ENCODE measurements around the gene CD7. TPM values are rescaled to one million over a fixed set of nuclear protein-coding genes. Genes with fewer than 3 reads are reported as not detected.

CD7 gene
- total and polyA plus RNA-seq, 9 of the 15 experiments (the other 6 are each of a cell fraction or from before 2014, with no cell fraction given), result 0.21 to 0.35 TPM; not detected in 7

DNA sequence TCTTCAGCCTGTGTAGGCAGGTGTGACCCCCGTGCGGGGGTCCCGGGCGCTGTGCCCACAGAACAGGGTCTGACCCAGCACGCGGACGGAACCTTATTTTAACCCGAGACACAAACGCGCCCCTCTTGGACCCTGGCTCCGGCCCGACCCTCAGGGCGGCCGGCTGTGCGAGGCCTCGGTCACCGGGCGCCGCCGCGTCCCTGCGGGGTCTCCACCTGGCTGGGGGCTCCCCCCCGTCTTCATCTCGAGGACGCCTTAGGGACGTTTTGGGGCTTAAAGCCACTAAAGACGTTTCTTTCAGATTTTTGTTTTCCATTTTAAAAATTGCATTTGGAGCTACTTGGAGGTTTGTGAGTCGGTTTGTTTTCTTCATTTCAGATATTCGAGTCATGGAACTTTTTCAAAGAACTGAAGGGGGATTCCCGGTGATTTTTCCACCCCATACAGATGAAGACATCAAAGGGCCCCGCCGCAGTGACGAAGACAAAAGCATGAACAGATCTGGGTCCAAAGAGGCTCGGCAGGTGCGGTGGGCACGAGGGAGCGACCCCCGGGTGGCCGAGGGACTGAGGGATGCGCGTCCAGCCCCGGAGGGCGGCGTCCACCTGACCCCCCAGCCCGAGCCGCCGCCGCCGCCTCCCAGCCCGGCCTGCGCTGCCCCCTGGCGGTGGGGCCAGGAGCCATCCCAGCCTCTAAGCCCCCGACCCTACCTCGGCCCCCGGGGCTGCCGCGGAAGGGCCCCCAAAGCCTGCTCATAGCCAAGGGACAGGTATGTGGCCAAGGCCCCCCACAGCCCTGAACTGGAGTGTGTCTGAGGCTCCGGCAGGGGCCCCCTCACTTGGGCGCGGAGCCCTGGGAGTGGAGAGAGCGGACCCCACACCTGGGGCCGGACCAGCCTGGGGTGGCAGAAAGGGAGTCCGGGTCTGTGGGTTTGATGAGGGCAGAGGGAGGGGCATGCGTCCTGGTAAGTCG, 3.8 kb upstream of the CD7 start (continued):
- TF ChIP-seq, protein P1, sequence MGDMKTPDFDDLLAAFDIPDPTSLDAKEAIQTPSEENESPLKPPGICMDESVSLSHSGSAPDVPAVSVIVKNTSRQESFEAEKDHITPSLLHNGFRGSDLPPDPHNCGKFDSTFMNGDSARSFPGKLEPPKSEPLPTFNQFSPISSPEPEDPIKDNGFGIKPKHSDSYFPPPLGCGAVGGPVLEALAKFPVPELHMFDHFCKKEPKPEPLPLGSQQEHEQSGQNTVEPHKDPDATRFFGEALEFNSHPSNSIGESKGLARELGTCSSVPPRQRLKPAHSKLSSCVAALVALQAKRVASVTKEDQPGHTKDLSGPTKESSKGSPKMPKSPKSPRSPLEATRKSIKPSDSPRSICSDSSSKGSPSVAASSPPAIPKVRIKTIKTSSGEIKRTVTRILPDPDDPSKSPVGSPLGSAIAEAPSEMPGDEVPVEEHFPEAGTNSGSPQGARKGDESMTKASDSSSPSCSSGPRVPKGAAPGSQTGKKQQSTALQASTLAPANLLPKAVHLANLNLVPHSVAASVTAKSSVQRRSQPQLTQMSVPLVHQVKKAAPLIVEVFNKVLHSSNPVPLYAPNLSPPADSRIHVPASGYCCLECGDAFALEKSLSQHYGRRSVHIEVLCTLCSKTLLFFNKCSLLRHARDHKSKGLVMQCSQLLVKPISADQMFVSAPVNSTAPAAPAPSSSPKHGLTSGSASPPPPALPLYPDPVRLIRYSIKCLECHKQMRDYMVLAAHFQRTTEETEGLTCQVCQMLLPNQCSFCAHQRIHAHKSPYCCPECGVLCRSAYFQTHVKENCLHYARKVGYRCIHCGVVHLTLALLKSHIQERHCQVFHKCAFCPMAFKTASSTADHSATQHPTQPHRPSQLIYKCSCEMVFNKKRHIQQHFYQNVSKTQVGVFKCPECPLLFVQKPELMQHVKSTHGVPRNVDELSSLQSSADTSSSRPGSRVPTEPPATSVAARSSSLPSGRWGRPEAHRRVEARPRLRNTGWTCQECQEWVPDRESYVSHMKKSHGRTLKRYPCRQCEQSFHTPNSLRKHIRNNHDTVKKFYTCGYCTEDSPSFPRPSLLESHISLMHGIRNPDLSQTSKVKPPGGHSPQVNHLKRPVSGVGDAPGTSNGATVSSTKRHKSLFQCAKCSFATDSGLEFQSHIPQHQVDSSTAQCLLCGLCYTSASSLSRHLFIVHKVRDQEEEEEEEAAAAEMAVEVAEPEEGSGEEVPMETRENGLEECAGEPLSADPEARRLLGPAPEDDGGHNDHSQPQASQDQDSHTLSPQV (IDR thresholded peaks at IDR 0.05), result peak; percentile 50; the same call in 1 of the 2 replicates
- TF ChIP-seq POLR2A (conservative IDR thresholded peaks at IDR 0.05) (no peak), YBX1 (IDR thresholded peaks at IDR 0.05) (no peak), CREBBP (IDR thresholded peaks at IDR 0.05; ENCODE audit: low read depth, low read length) (no peak), ZNF3 (CRISPR knock-in tag; IDR thresholded peaks at IDR 0.05) (no peak), CBFA2T3 (IDR thresholded peaks at IDR 0.05) (no peak), ILF3 (IDR thresholded peaks at IDR 0.05; ENCODE audit: borderline replicate concordance) (no peak), MXD1 (CRISPR knock-in tag; IDR thresholded peaks at IDR 0.05; ENCODE audit: borderline replicate concordance, poor library complexity, severe bottlenecking) (no peak), PHF20 (IDR thresholded peaks at IDR 0.05; ENCODE audit: partially characterized antibody) (no peak), HMGN3 (IDR thresholded peaks at IDR 0.05; ENCODE audit: borderline replicate concordance, extremely low read depth, insufficient read length, low read depth, low read length) (no peak), STAG1 (CRISPR knock-in tag; IDR thresholded peaks at IDR 0.05; ENCODE audit: borderline replicate concordance) (peak; percentile 79; the same call in 1 of the 2 replicates), KDM5B (IDR thresholded peaks at IDR 0.05; ENCODE audit: insufficient replicate concordance, low read depth, low read length) (no peak), ZKSCAN8 (CRISPR knock-in tag; IDR thresholded peaks at IDR 0.05) (no peak), PCBP1 (IDR thresholded peaks at IDR 0.05; ENCODE audit: low read depth, low read length, poor library complexity, severe bottlenecking) (peak; percentile 60), TAF7 (tag; IDR thresholded peaks at IDR 0.05) (no peak), ZNF311 (CRISPR knock-in tag; IDR thresholded peaks at IDR 0.05) (no peak), PBX2 (CRISPR knock-in tag; IDR thresholded peaks at IDR 0.05; ENCODE audit: low read depth) (no peak), PBX2 (tag; conservative IDR thresholded peaks at IDR 0.05; ENCODE audit: low read depth) (no peak), NCOA6 (IDR thresholded peaks at IDR 0.05) (no peak)
- TF ChIP-seq, protein P2, sequence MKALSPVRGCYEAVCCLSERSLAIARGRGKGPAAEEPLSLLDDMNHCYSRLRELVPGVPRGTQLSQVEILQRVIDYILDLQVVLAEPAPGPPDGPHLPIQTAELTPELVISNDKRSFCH (CRISPR knock-in tag; IDR thresholded peaks at IDR 0.05), result no peak
- TF ChIP-seq, protein P2 (tag; IDR thresholded peaks at IDR 0.05), result no peak

All from K562 (cell line).